ENCODE measurements around the gene NFATC2IP. TPM values are rescaled to one million over a fixed set of nuclear protein-coding genes. Genes with fewer than 3 reads are reported as not detected.

The NFATC2IP gene
- total RNA-seq, 1 donor from 2014 or later: 11.2 TPM

DNA sequence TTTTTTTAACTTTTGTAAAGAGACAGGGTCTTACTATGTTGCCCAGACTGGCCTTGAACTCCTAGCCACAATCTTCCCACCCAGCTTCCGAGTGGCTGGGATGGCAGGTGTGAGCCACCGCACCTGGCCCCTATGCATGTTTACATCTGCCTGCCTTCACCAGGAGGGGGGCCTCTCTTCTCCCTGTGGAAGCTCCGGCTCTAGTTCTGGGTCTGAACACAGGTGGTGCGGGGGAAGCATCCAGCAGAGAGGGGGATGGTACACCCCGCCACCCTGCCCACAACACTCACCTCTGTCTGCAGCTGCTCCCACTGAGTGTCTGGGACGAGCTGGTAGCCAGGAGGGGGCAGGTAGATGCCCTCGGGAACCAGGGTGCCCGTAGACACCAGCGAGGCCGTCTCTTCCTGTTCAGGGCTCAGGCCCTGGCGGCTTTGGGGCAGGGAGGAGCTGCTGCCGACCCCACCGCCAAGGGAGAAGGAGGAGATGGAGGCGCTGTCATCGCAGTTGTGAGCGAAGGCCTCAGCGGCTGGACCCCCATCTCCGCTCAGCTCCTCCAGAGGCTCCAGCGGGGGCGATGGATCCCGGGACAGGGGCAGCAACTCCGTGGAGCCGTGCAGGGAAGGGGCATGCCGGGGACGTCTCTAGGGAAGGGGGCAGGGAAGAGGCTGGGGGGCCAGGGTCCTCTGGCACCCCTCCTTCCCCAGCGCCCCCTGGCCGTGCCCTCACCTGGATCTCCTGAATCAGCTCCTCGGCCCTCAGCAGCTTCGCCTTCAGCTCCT lies 36.6 kb upstream of the NFATC2IP start:
- Histone ChIP-seq H3K36me3 (peaks cover 38% of the 10 kb centered on the region in 2 donors), H3K27me3 (no peaks in the 10 kb centered on the region), H3K27ac (no peak overlapping the region), H3K9me3 (no peaks in the 10 kb centered on the region), H3K4me1 (no peaks in the 10 kb centered on the region), H3K4me3 (no peak overlapping the region)
- intact Hi-C loops (cut with DNase I): no loop called here
- TF ChIP-seq, protein P1, sequence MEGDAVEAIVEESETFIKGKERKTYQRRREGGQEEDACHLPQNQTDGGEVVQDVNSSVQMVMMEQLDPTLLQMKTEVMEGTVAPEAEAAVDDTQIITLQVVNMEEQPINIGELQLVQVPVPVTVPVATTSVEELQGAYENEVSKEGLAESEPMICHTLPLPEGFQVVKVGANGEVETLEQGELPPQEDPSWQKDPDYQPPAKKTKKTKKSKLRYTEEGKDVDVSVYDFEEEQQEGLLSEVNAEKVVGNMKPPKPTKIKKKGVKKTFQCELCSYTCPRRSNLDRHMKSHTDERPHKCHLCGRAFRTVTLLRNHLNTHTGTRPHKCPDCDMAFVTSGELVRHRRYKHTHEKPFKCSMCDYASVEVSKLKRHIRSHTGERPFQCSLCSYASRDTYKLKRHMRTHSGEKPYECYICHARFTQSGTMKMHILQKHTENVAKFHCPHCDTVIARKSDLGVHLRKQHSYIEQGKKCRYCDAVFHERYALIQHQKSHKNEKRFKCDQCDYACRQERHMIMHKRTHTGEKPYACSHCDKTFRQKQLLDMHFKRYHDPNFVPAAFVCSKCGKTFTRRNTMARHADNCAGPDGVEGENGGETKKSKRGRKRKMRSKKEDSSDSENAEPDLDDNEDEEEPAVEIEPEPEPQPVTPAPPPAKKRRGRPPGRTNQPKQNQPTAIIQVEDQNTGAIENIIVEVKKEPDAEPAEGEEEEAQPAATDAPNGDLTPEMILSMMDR (IDR thresholded peaks at IDR 0.05): no peak
- DNase-seq (ENCODE audit: low spot score in 2 of 2): no peak

DNA sequence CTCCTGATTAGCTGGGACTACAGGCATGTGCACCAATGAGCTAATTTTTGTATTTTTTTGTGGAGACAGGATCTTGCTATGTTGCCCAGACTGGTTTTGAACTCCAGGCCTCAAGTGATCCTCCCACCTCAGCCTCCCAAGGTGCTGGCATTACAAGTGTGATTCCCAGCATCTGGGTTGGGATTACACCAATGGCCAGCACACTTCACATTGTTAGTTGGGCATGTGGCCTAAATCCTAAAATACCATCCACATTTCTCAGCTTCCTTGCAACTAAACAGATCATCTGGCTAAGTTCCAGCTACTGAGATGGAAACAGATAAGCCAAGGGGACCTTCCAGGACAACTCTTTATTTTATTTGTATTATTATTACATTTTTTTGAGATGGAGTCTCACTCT lies 35.6 kb upstream of the NFATC2IP start:
- no peaks in the 10 kb centered on the region for H3K27me3 ChIP-seq
- no peak overlapping the region for H3K27ac ChIP-seq
- H3K36me3 ChIP-seq: peaks cover 36 to 40% of the 10 kb centered on the region in 2 donors
- no peaks in the 10 kb centered on the region for H3K4me1 ChIP-seq
- no peak for DNase-seq (ENCODE audit: low spot score in 2 of 2)
- H3K4me3 ChIP-seq: no peak overlapping the region
- intact Hi-C loops (cut with DNase I): no loop called here
- no peaks in the 10 kb centered on the region for H3K9me3 ChIP-seq
- TF ChIP-seq, protein P1 (IDR thresholded peaks at IDR 0.05): no peak

DNA sequence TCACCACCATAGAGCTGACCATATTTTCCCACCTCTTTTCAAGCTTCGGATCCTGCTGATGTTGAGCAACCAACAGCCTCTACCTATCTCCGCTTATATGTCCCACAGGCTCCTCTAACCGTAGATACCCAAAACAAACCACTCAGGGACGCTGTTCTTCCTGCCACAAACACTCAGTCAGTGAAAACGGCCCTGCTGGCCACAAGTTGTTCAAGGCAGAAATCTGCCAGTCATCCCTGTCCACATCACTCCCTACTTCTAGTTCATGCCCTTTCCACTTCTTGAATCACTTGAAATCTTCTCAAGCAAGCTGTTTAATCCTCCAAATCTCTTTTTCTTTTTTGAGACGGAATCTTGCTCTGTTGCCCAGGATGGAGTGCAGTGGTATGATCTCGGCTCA lies 33.6 kb upstream of the NFATC2IP start:
- intact Hi-C loops (cut with DNase I): no loop called here
- Histone ChIP-seq H3K36me3 (peaks cover 30 to 32% of the 10 kb centered on the region in 2 donors), H3K27ac (no peak overlapping the region), H3K4me1 (no peaks in the 10 kb centered on the region), H3K27me3 (no peaks in the 10 kb centered on the region), H3K9me3 (no peaks in the 10 kb centered on the region), H3K4me3 (no peak overlapping the region)
- DNase-seq (ENCODE audit: low spot score in 2 of 2): no peak
- TF ChIP-seq, protein P1 (IDR thresholded peaks at IDR 0.05): no peak

DNA sequence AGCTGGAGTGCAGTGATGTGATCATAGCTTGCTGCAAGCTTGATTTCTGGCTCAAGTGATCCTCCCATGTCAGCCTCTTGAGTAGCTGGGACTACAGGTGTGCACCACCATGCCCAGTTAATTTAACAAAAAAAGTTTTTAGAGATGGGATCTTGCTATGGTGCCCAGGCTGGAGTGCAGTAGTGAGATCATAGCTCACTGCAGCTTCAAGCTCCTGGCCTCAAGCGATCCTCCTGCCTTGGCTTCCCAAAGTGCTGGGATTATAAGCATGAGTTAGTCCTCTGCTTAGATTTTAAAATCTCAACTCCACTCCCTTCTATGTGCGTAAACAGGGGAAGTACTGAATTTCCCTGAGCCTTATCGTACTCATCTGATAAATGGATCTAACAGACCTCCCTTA lies 32.0 kb upstream of the NFATC2IP start:
- peaks cover 29 to 30% of the 10 kb centered on the region in 2 donors for H3K36me3 ChIP-seq
- H3K4me1 ChIP-seq: no peaks in the 10 kb centered on the region
- no peak for DNase-seq (ENCODE audit: low spot score in 2 of 2)
- TF ChIP-seq, protein P1 (IDR thresholded peaks at IDR 0.05): no peak
- H3K27ac ChIP-seq: no peak overlapping the region
- intact Hi-C loops (cut with DNase I): no loop called here
- no peaks in the 10 kb centered on the region for H3K9me3 ChIP-seq
- H3K27me3 ChIP-seq: no peaks in the 10 kb centered on the region
- no peak overlapping the region for H3K4me3 ChIP-seq

DNA sequence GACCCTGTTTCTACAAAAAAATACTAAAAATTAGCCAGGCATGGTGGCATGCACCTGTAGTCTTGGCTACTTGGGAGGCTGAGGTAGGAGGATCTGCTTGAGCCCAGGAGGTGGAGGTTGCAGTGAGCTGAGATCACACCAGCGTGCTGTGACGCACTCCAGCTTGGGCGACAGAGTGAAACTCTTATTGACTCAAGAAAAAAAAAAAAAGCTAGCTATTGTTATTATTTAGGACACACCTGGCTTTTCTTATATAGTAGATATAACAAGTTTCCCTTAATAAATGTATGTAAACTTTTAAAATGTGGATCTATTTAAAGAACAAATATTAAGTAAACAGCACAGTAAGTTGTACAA lies 27.5 kb upstream of the NFATC2IP start:
- TF ChIP-seq, protein P1 (IDR thresholded peaks at IDR 0.05): no peak
- Histone ChIP-seq H3K27me3 (no peaks in the 10 kb centered on the region), H3K27ac (no peak overlapping the region), H3K36me3 (peaks cover 10 to 11% of the 10 kb centered on the region in 2 donors), H3K9me3 (no peaks in the 10 kb centered on the region), H3K4me1 (peaks cover 6 to 9% of the 10 kb centered on the region in 2 donors), H3K4me3 (no peak overlapping the region)
- no peak for DNase-seq (ENCODE audit: low spot score in 2 of 2)
- intact Hi-C loops (cut with DNase I): no loop called here
